Measurements from ENCODE around the gene PLEKHA8.

PLEKHA8 gene

DNA sequence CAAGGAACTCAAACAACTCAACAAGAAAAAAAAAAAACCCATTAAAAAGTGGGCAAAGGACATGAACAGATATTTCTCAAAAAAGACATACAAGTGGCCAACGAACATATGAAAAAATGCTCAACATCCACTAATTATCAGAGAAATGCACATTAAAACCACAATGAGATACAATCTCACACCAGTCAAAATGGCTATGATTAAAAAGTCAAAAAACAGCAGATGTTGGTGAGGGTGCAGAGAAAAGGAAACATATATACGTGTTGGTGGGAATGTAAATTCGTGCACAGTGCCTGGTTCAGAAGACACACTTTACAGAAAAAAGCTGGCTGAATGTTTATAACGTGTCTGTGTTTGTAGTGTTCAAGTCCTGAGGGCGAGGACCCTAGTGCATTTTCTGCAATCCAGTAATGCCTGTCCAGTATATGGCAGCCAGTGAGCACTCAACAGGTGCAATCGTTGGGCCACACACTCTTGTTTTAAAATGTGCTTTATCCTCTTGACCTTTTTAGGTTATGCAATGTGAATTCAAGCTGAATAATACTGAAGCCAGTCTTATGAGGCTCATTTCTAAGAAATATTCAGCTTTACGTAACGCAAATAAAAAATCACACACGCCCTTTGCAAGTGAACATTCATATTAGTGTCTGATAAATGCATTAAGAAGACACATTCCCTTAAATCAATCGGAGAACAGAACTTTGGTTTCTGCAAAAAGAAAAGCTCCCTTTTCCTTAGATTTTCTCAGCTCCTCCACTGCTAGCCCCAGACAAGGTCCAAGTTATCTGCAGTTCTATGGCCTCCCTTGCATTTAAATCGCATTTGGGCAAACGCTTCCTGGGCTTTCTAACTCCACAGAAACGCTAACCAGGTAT, 105.8 kb downstream of the PLEKHA8 start:
- Mint-ChIP-seq H3K27ac (peak overlapping the region; percentile 54), H3K4me3 (peak overlapping the region; percentile 74)

DNA sequence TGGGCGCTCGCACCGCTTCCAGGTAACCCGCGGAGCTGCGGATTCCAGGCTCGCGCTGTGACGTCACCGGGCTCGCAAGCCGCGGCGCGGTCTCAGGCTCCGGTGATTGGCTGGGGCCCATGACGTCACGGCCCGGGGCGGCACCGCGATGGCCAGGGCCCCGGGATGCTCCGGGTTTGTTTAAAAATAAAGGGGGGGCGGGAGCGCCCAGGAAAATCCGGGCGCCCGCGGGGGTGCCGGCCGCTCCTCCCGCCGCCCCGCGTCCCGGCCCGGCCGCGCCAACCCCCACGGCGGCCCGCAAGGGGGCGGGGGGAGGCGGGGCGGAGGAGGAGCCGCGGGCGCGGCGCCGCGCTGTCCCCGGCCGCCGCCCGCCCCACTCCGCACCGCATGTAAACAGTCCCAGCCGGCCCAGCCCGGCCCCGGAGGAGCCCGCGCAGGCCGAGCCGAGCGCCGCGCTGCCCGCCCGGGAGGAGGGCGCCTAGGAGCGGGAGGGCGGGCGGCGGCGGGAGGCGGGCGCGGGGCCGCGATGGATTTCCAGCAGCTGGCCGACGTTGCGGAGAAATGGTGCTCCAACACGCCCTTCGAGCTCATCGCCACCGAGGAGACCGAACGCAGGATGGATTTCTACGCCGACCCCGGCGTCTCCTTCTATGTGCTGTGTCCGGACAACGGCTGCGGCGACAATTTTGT, 106.5 kb downstream of the PLEKHA8 start, which contains the start of gene MTURN:
Gene MTURN, plus strand, starts transcription at position 376 of the 690 bp plus-strand sequence. Its CDS starts 151 bp downstream, at position 527.
- Mint-ChIP-seq H3K36me3 (ENCODE audit: low read depth) (no peaks in the 10 kb centered on the region), H3K27me3 (peaks cover 24% of the 10 kb centered on the region), H3K4me3 (peak within 1 kb of the TSS; percentile 89), H3K27ac (peak within 1 kb of the TSS; percentile 81), H3K4me1 (ENCODE audit: low read depth) (peaks cover 11% of the 10 kb centered on the region), H3K9me3 (no peaks in the 10 kb centered on the region)

More for the DNA sequence above, 105.8 kb downstream of the PLEKHA8 start:
- peaks cover 11% of the 10 kb centered on the region for H3K4me1 Mint-ChIP-seq (ENCODE audit: low read depth)
- no peaks in the 10 kb centered on the region for H3K9me3 Mint-ChIP-seq
- H3K36me3 Mint-ChIP-seq (ENCODE audit: low read depth), result no peaks in the 10 kb centered on the region
- H3K27me3 Mint-ChIP-seq, result peaks cover 24% of the 10 kb centered on the region

DNA sequence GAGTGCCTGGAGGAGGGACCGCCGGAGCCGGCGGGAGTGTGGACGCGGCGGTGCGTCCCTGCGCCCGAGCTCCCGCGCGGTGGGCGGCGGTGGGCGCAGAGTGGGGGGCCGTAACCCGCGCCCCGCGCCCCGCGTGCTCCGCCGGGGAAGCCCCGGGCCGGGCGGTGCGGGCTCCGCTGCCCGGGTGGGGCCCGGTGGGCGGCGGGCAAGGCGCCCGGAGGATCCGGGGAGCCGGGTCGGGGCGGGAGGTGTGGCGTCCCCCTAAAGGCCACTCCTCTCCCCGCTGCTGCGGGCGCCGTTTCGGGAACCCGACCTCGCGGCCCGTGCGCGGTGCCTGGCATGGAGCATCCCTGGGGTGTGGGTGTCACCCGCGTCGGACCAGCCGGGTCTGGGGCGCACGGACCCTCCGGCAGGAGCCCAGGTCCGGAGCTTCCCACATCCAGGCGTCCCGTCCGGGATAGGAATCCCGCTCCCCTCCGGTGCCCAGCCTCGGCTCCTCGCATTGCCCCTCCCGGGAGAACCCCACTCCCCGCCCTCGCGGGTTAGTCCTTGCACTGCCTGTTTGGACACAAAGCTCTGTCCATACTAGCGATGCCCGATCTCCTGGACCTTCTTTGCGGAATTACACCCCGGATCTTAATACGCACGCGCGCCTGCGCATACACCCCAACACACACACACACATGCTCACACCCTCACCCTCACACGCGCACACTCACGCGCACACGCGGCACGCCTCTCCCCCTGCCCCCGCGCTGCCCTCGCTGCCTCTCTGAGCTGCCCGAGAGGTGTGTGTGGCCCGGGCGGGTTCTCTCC, 107.3 kb downstream of the PLEKHA8 start:
- Mint-ChIP-seq H3K9me3 (no peaks in the 10 kb centered on the region), H3K4me3 (peak overlapping the region; percentile 89), H3K36me3 (ENCODE audit: low read depth) (no peaks in the 10 kb centered on the region), H3K27me3 (peaks cover 21% of the 10 kb centered on the region), H3K4me1 (ENCODE audit: low read depth) (peaks cover 11% of the 10 kb centered on the region), H3K27ac (peak overlapping the region; percentile 81)

DNA sequence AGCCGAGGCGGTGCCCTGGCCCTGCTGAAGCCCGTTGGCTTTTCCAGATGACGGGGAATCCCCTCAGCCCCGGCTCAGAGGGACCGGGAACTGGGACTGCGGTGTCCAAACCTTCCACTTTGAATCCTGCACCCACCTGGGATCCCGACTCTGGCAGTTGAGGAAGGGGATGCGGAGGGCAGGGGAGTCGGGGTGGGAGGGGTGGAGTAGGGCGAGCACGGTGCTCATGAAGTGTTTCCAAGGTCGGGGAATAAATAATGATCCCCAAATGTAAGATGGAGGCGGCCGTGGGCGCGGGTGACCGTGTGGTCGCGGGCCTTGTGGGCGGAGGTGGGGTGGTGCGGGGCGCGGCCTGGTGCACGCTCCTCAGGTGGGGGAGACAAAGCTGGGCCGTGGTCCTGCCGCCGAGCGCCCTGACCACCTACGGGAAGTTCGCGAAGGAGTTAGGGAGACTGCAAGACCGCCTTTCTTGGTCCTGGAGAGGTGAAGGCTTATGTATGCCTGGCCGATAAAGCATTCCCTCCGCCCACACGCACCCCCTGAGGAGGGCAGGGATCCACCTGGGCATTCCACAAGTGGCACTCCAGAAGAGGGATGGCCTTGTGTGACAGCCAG, 108.0 kb downstream of the PLEKHA8 start:
- Mint-ChIP-seq H3K27ac (peak overlapping the region; percentile 81), H3K9me3 (no peaks in the 10 kb centered on the region), H3K4me1 (ENCODE audit: low read depth) (peaks cover 11% of the 10 kb centered on the region), H3K4me3 (peak overlapping the region; percentile 89), H3K27me3 (peaks cover 15% of the 10 kb centered on the region), H3K36me3 (ENCODE audit: low read depth) (no peaks in the 10 kb centered on the region)

DNA sequence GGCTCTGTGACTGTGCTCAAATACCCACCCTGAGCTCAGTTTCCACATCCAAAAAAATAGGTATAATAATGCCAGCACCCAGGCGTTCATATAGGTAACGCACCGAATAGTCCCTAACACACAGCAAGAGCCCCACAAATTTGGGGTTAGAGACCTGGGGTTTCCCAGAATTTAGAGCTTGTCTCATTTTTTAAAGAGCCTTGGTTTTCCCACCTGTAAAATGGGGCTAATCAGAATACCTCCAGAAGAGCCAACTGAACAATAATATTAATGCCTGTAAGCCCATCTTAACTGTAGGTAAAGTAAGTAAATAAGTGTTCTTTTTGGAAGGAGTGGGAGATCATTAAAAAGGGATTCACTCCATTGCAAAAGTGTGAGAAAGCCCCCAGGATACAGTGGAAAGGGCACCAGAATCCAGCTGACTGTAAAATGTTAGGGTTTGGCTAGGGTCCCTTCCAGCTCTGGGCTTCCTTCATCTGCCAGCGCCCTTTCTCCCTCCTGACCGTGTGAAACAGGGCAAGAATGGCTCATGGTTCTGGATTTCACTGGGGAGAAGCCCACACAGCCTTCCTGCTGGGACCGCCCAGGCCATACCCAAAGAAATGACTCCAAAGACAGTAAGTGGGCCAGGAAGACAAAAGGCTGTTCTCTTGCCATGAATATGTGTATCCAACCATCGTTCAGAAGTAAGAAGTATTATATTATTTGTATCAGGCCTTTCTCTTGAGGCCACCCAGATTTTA, 108.7 kb downstream of the PLEKHA8 start:
- no peak overlapping the region for H3K27ac Mint-ChIP-seq
- peak overlapping the region; percentile 89 for H3K4me3 Mint-ChIP-seq
- no peaks in the 10 kb centered on the region for H3K36me3 Mint-ChIP-seq (ENCODE audit: low read depth)
- H3K27me3 Mint-ChIP-seq, result peaks cover 15% of the 10 kb centered on the region
- no peaks in the 10 kb centered on the region for H3K9me3 Mint-ChIP-seq
- peaks cover 11% of the 10 kb centered on the region for H3K4me1 Mint-ChIP-seq (ENCODE audit: low read depth)

DNA sequence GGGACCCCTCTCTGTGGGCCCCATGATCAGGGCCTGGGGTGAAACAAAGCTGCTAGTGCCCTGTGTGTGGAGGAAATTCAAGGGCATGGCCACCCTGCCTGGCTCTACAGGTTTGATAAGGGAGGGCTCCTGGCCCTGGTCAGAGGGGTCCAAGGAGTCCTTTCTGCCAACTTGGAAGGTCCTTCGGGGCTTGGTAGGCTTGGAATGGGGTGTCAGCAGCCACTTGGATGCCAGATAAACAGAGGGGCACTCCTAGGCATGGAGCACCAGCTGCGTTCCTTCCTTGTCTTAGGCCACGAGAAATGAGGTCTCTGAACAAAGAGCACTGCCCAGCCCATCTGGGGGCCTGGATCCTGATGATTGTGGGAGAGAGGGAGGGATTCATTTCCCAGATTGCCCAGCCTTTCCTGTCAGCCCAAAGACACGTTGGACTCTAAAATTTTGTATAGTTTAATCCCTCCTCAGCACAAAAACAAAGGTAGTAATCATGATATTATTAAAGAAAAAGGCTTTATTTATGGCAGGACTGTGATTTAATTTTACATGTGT, 111.7 kb downstream of the PLEKHA8 start:
- Mint-ChIP-seq H3K4me3 (no peak overlapping the region), H3K27me3 (no peaks in the 10 kb centered on the region), H3K4me1 (ENCODE audit: low read depth) (peaks cover 19% of the 10 kb centered on the region), H3K9me3 (no peaks in the 10 kb centered on the region), H3K36me3 (ENCODE audit: low read depth) (no peaks in the 10 kb centered on the region), H3K27ac (no peak overlapping the region)

DNA sequence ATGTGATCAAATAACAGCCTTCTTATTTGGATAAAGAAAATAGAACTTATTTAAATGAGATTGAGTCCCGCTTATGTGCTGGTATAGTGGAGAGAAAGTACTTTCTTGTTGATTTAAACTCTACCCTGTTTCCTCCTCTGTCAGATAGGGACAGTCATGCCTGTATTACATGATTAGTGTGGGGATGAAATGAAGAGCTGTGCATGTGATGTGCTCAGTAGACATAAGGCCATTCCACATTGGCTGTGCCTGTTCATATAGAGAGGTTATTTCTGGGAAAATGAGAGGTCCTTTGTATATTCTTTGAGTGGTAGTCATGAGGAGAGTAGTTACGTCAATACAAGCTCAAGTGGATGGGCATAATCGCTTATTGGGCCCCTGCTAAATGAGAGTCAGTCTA, 112.2 kb downstream of the PLEKHA8 start:
- Mint-ChIP-seq H3K36me3 (ENCODE audit: low read depth) (no peaks in the 10 kb centered on the region), H3K9me3 (no peaks in the 10 kb centered on the region), H3K4me1 (ENCODE audit: low read depth) (peaks cover 19% of the 10 kb centered on the region), H3K27me3 (no peaks in the 10 kb centered on the region), H3K27ac (no peak overlapping the region), H3K4me3 (no peak overlapping the region)

DNA sequence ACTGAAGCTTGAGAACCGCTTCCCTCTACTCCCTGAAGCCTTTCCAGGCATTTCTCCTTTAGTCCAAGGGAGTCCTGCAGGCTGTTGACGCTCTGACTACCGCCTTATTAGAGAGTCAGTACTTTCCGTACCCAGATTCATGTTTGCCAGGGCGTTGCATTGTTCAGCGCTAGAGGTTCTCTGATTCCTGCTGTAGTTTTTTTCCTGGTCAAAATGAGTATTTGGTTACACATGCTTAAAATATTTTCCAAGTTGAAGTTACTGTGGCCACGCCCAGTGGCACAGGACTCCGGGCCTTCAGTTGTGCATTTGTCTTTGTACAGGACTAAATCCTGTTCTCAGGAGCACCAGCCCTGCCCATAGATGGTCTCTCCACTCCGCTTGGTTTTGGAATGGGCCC, 114.5 kb downstream of the PLEKHA8 start:
- H3K36me3 Mint-ChIP-seq (ENCODE audit: low read depth), result no peaks in the 10 kb centered on the region
- no peaks in the 10 kb centered on the region for H3K27me3 Mint-ChIP-seq
- no peak overlapping the region for H3K4me3 Mint-ChIP-seq
- H3K27ac Mint-ChIP-seq, result no peak overlapping the region
- H3K4me1 Mint-ChIP-seq (ENCODE audit: low read depth), result peaks cover 19% of the 10 kb centered on the region
- H3K9me3 Mint-ChIP-seq, result no peaks in the 10 kb centered on the region

DNA sequence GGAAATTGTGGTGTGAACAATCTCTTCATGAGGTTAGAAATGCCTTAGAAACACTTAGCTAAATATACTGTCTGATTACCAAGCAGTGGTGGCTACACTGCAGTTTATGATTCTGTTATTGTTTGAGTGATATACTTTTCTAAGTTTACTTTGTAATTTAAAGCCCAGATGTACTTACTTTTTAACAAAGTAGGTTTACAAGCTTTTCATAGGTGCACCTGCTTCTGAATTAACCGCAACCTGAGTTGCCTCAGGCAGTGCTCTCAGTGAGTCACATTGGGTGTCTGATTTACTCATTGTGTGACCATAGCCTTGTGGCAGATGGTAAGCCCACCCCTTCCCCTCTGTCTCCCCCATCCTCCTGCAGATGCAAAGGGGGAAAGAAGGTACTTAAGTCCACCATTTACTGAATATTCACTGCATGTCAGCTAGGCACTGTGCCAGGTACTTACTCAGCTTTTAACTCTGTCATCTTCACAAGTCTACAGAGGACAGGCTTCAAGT, 115.6 kb downstream of the PLEKHA8 start:
- no peaks in the 10 kb centered on the region for H3K9me3 Mint-ChIP-seq

DNA sequence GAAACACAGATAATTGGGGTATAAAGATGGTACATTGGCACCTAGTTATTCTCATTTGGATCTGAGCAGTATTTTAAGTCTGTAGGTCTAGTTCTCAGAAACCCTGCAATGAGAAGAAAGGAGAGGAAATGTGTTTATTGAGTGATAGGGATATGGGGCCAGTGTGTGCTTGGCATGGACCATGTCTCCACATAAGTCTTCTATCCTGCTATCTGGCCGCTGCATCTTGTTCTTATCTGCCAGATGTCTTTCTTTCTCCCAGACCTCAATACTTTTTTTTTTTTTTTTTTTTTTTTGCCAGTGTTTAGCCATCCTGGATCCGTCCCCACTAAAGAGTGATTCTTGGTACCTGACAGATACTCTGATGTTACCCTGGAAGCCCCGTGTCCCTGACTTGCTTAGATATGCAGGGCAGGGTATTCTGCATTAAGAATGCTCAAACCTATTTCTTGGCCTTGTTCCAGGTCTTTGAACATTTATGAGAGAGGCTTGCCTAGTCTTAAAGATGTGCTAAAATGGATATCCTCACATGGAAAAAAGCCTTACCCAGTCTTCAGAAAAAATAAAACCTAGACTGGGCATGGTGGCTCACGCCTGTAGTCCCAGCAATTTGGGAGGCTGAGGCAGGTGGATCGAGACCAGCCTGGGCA, 116.6 kb downstream of the PLEKHA8 start:
- no peaks in the 10 kb centered on the region for H3K27me3 Mint-ChIP-seq
- H3K27ac Mint-ChIP-seq, result no peak overlapping the region
- H3K36me3 Mint-ChIP-seq (ENCODE audit: low read depth), result no peaks in the 10 kb centered on the region
- no peaks in the 10 kb centered on the region for H3K9me3 Mint-ChIP-seq
- H3K4me3 Mint-ChIP-seq, result no peak overlapping the region
- peaks cover 19% of the 10 kb centered on the region for H3K4me1 Mint-ChIP-seq (ENCODE audit: low read depth)

More for the DNA sequence above, 115.6 kb downstream of the PLEKHA8 start:
- Mint-ChIP-seq H3K27ac (peak overlapping the region; percentile 5), H3K4me3 (no peak overlapping the region), H3K4me1 (ENCODE audit: low read depth) (peaks cover 19% of the 10 kb centered on the region), H3K27me3 (no peaks in the 10 kb centered on the region), H3K36me3 (ENCODE audit: low read depth) (no peaks in the 10 kb centered on the region)

DNA sequence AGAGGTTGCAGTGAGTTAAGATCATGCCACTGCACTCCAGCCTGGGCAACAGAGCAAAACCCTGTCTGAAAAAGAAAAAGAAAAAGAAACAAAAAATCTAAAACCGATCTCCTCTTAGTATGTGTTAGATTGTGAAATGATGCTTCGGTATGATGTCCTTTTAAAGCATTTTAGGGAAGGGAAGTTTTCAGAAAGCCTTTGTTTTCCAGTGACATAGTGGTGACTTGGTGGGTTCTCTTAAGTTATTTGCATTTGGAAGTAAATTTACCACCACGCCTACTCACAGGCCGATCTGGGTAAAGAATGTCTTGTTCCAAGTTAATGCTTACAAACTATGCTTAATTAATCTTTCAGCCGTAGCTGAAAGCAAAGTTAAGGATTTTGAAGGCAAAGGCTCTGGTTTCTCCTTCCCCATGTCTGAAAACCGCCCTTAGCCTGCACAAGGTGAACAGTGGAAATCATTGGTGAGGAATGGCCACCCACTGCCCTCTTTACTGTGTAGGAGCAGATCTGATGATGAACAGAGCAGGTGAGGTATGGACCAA, 117.3 kb downstream of the PLEKHA8 start:
- H3K27me3 Mint-ChIP-seq, result no peaks in the 10 kb centered on the region
- no peak overlapping the region for H3K4me3 Mint-ChIP-seq
- H3K9me3 Mint-ChIP-seq, result no peaks in the 10 kb centered on the region
- H3K27ac Mint-ChIP-seq, result no peak overlapping the region
- peaks cover 19% of the 10 kb centered on the region for H3K4me1 Mint-ChIP-seq (ENCODE audit: low read depth)
- no peaks in the 10 kb centered on the region for H3K36me3 Mint-ChIP-seq (ENCODE audit: low read depth)

DNA sequence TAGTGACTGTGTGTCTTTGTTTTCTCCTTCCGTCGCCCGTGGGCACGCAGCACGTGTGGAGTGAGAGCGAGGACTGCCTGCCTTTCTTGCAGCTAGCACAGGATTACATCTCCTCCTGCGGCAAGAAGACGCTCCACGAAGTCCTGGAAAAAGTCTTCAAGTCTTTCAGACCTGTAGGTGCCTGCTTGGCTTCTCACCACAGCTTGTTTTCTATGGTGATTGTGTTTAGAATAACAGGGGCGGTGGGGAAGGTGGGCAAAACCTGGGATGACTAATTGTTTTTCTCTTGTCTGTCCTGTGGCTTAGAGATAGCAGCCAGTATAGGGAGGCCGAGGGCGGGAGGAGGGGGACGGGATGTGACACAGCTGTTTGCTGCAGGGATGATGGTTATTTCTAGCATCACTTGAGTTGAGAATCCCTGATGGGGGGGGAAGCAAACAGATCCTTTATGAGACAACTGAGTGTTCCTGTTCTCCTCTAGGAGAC, 118.0 kb downstream of the PLEKHA8 start:
- H3K36me3 Mint-ChIP-seq (ENCODE audit: low read depth), result no peaks in the 10 kb centered on the region
- H3K4me3 Mint-ChIP-seq, result no peak overlapping the region
- no peak overlapping the region for H3K27ac Mint-ChIP-seq
- peaks cover 19% of the 10 kb centered on the region for H3K4me1 Mint-ChIP-seq (ENCODE audit: low read depth)
- H3K9me3 Mint-ChIP-seq, result no peaks in the 10 kb centered on the region
- no peaks in the 10 kb centered on the region for H3K27me3 Mint-ChIP-seq

DNA sequence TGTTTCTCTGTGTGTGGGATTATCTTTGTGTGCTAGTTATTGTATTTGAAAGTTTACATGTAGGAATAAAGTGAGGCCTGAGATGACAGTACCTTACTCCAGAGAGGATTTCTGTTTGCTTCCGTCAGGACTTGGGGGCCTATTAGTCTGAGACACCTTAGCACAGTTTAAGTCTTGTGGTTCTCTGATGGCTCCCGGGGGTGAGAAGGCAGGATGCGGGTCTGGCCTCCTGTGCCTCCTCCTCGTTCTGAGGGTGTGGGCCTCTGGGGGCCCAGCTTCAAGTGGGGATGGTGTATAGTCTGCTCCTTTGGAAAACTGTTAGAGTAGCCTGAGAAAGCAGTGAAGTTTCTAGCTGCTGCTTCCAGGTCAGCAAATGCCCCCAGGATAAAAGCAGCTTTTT, 119.0 kb downstream of the PLEKHA8 start:
- Mint-ChIP-seq H3K27ac (no peak overlapping the region), H3K4me1 (ENCODE audit: low read depth) (peaks cover 19% of the 10 kb centered on the region), H3K4me3 (no peak overlapping the region), H3K36me3 (ENCODE audit: low read depth) (no peaks in the 10 kb centered on the region), H3K27me3 (no peaks in the 10 kb centered on the region), H3K9me3 (no peaks in the 10 kb centered on the region)
